OCI-LY7 (cell line): ENCODE data around the gene TNN.
A peak's percentile ranks its signal among the peaks of the same experiment; 100 is the strongest.

Experiments used
- CTCF ChIP-seq: fragments of 200-600 bp; sonication (generic); conservative IDR thresholded peaks from 2 replicates; pipeline ENCODE4 v1.5.1; 2014; ENCODE audit warnings: mild to moderate bottlenecking, antibody characterized with exemption, low read length, moderate library complexity, mixed read lengths
- EZH2phosphoT487 ChIP-seq: fragments of 200-600 bp; sonication (generic); IDR thresholded peaks from 2 replicates; pipeline ENCODE4 v1.6.1; 2018; ENCODE audit warnings: low read depth, borderline replicate concordance, mild to moderate bottlenecking, mixed run types, antibody characterized with exemption, low read length, moderate library complexity, mixed read lengths

DNA sequence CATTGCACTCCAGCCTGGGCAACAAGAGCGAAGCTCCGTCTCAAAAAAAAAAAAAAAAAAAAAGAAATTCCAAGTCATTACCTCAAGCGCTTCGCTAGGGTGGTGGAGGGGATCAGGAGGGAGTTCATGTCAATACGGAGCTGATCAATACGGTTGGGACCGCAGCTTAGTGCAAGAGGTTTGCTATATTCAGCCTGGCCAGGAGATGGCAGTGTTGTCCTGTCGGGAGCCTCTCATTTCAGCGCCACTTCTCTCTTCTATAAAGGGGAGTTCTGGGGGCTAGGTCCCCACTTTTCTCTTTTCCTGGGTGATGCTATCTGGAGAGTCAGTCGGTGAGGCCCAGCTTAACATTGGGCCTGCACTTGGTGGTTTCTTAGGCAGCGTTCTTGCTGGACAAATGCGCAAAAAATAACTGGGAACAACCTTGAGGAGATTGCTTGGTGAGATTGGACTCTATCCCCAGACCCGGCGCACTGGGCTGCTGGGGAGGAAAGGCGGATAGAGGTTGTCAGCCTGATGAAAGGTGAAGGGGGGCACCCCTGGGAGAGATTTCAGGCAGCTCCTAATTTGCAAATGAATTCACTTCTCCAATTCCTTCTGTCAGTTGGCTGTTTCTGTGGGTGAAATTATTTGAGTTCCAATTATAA, 84.5 kb downstream of the TNN start:
- TF ChIP-seq CTCF (peak; percentile 96), EZH2phosphoT487 (no peak)
